ENCODE data around the gene ANKLE1.

GRCh38 chr19:17306285-17306714 lies 24.6 kb downstream of the ANKLE1 start:
- TF ChIP-seq POLR2A (IDR thresholded peaks at IDR 0.05; ENCODE audit: low read length) (no peak), GATA1 (IDR thresholded peaks at IDR 0.05; ENCODE audit: low read depth, low read length) (no peak)
